ENCODE results near the gene EFNA2. TPM values are rescaled to one million over a fixed set of nuclear protein-coding genes. Genes with fewer than 3 reads are reported as not detected.

Gene EFNA2
- total RNA-seq, 1 experiment from 2014 or later = 11.4 TPM

GRCh38 chr19:1280636-1281568 lies 4.8 kb upstream of the EFNA2 start (continued):
- no peak for TF ChIP-seq AFF4 (CRISPR knock-in tag; IDR thresholded peaks at IDR 0.05; ENCODE audit: borderline replicate concordance)
- TF ChIP-seq ZNF512 (CRISPR knock-in tag; IDR thresholded peaks at IDR 0.05; ENCODE audit: borderline replicate concordance) = no peak
- TF ChIP-seq IRF2 (CRISPR knock-in tag; IDR thresholded peaks at IDR 0.05; ENCODE audit: borderline replicate concordance, low read depth) = no peak
- TF ChIP-seq SP1 (CRISPR knock-in tag; conservative IDR thresholded peaks at IDR 0.05) = no peak
- no peak for TF ChIP-seq JUN (CRISPR knock-in tag; IDR thresholded peaks at IDR 0.05)
- no peak for TF ChIP-seq ZNF263 (CRISPR knock-in tag; IDR thresholded peaks at IDR 0.05; ENCODE audit: low read depth)
- no peak for TF ChIP-seq NR3C1 (CRISPR knock-in tag; conservative IDR thresholded peaks at IDR 0.05; ENCODE audit: low read depth)
- TF ChIP-seq GABPB1 (CRISPR knock-in tag; IDR thresholded peaks at IDR 0.05) = no peak
- TF ChIP-seq PRRX2 (CRISPR knock-in tag; IDR thresholded peaks at IDR 0.05) = no peak
- TF ChIP-seq ZNF317 (CRISPR knock-in tag; IDR thresholded peaks at IDR 0.05; ENCODE audit: borderline replicate concordance, low read depth) = no peak

- H3K4me1 Mint-ChIP-seq = peaks cover 15% of the 10 kb centered on the region
- ATAC-seq (no peak), DNase-seq (ENCODE audit: low spot score) (no peak)
- POLR2A ChIA-PET = no interaction called here
- H3K27me3 Mint-ChIP-seq (ENCODE audit: low read depth) = peaks cover 19% of the 10 kb centered on the region
- H3K27ac Mint-ChIP-seq = no peak overlapping the region
- H3K4me3 Mint-ChIP-seq = no peak overlapping the region
- TF ChIP-seq ZNF317 (CRISPR knock-in tag; IDR thresholded peaks at IDR 0.05; ENCODE audit: borderline replicate concordance, low read depth) (no peak), ATF2 (CRISPR knock-in tag; IDR thresholded peaks at IDR 0.05; ENCODE audit: borderline replicate concordance, low read depth) (no peak), ATF1 (CRISPR knock-in tag; IDR thresholded peaks at IDR 0.05) (no peak), HMGA2 (CRISPR knock-in tag; IDR thresholded peaks at IDR 0.05) (no peak), ZNF138 (CRISPR knock-in tag; conservative IDR thresholded peaks at IDR 0.05) (no peak), FOXP4 (CRISPR knock-in tag; IDR thresholded peaks at IDR 0.05) (no peak), CTCF (IDR thresholded peaks at IDR 0.05) (no peak), ZSCAN18 (CRISPR knock-in tag; IDR thresholded peaks at IDR 0.05) (no peak), NR3C1 (CRISPR knock-in tag; conservative IDR thresholded peaks at IDR 0.05; ENCODE audit: low read depth) (no peak), ZNF232 (CRISPR knock-in tag; IDR thresholded peaks at IDR 0.05) (no peak), ZBTB21 (CRISPR knock-in tag; IDR thresholded peaks at IDR 0.05; ENCODE audit: borderline replicate concordance) (no peak), KAT7 (CRISPR knock-in tag; IDR thresholded peaks at IDR 0.05; ENCODE audit: borderline replicate concordance) (no peak)
- H3K36me3 Mint-ChIP-seq = 0 out of 2 replicates have a peak, but pooled peaks cover 2% of the 10 kb centered on the region
- H3K9me3 Mint-ChIP-seq = no peaks in the 10 kb centered on the region
- CTCF ChIA-PET = interaction anchor here (0.8 kb wide), 1 partner anchor 34 kb away, joined by 3 read pairs; no protein-coding TSS in a partner anchor
These were observed 3.9 kb upstream of the EFNA2 start for GRCh38 chr19:1281569-1282287.

All from WTC11 (cell line).